HG03520 (cell line): ENCODE data around the gene TRABD2B.

Experiments
- ATAC-seq: cut with Tn5 transposase; IDR thresholded peaks from one replicate; pipeline ENCODE4 v1.9.1; 2021; ENCODE audit warnings: mild to moderate bottlenecking, moderate library complexity; ENCODE audit not compliant: unreplicated experiment

TRABD2B gene

GRCh38 chr1:47810964-47811682 is 186.1 kb downstream of the TRABD2B start:
- ATAC-seq = no peak

GRCh38 chr1:47809301-47810084 is 187.7 kb downstream of the TRABD2B start:
- no peak for ATAC-seq

- ATAC-seq = no peak
Measured at GRCh38 chr1:47808612-47809011, 188.6 kb downstream of the TRABD2B start.

- ATAC-seq = no peak
Measured at GRCh38 chr1:47805921-47806361, 191.2 kb downstream of the TRABD2B start.

- no peak for ATAC-seq
Measured at GRCh38 chr1:47805018-47805417, 192.2 kb downstream of the TRABD2B start.

- ATAC-seq = no peak
Measured at GRCh38 chr1:47803815-47804501, 193.2 kb downstream of the TRABD2B start.

GRCh38 chr1:47797575-47797974 is 199.6 kb downstream of the TRABD2B start:
- ATAC-seq = no peak

GRCh38 chr1:47796626-47797025 is 200.6 kb downstream of the TRABD2B start:
- ATAC-seq = no peak

- ATAC-seq = no peak
Measured at GRCh38 chr1:47795102-47795501, 202.1 kb downstream of the TRABD2B start.

GRCh38 chr1:47794530-47794929 is 202.7 kb downstream of the TRABD2B start:
- ATAC-seq = no peak

GRCh38 chr1:47794081-47794480 is 203.1 kb downstream of the TRABD2B start:
- no peak for ATAC-seq

- no peak for ATAC-seq
Measured at GRCh38 chr1:47793563-47793962, 203.6 kb downstream of the TRABD2B start.

GRCh38 chr1:47792779-47793178 is 204.4 kb downstream of the TRABD2B start:
- no peak for ATAC-seq

GRCh38 chr1:47791879-47792608 is 205.1 kb downstream of the TRABD2B start:
- ATAC-seq = no peak

GRCh38 chr1:47788761-47789160 is 208.4 kb downstream of the TRABD2B start:
- ATAC-seq = no peak

- no peak for ATAC-seq
Measured at GRCh38 chr1:47787560-47787959, 209.6 kb downstream of the TRABD2B start.

- no peak for ATAC-seq
Measured at GRCh38 chr1:47786316-47786715, 210.9 kb downstream of the TRABD2B start.

- ATAC-seq = no peak
Measured at GRCh38 chr1:47785561-47786271, 211.5 kb downstream of the TRABD2B start.

- no peak for ATAC-seq
Measured at GRCh38 chr1:47785118-47785517, 212.1 kb downstream of the TRABD2B start.

GRCh38 chr1:47784497-47784822 is 212.7 kb downstream of the TRABD2B start:
- no peak for ATAC-seq
